IMR-90 (cell line): ENCODE data around the gene ETF1. TPM values are rescaled to one million over a fixed set of nuclear protein-coding genes. Genes with fewer than 3 reads are reported as not detected.

Experiments
- ATAC-seq: fragments of 200-7000 bp; cut with Tn5 transposase; 2 replicates; pipeline ENCODE4 v1.9.1; 2020; ENCODE audit warnings: low read depth, mild to moderate bottlenecking, moderate library complexity
- BruUV-seq: library from RNA; stranded (reverse); fragments of 400-500 nt; replicated peaks from 2 replicates; lab custom pipeline; 2021; lab: Mats Ljungman, UMichigan
- CTCF ChIA-PET: fragments of 300-600 bp; formaldehyde crosslinking; extraction: SDS; loops from one replicate; lab custom pipeline; 2021; ENCODE audit warnings: antibody characterized with exemption; lab: Yijun Ruan, JAX
- POLR2A ChIA-PET: fragments of 300-600 bp; sonication (Branson Sonifier 250); formaldehyde crosslinking; loops from one replicate; lab custom pipeline; 2022; ENCODE audit warnings: antibody characterized with exemption; ENCODE audit not compliant: unreplicated experiment; lab: Charles Lee
- DNase-seq: peaks from one replicate; pipeline ENCODE4 v3.0.0; 2013
- H2AFZ ChIP-seq: replicated peaks from 2 replicates; pipeline ENCODE3; 2013; ENCODE audit warnings: low read length, mild to moderate bottlenecking; ENCODE audit not compliant: poor library complexity
- H2AK5ac ChIP-seq: 2 replicates; pipeline ENCODE4 v1.6.1; 2013; ENCODE audit warnings: low read depth, low read length, inconsistent platforms
- H2AK9ac ChIP-seq: replicated peaks from 2 replicates; pipeline ENCODE3; 2013; ENCODE audit warnings: mild to moderate bottlenecking, low read depth, low read length, moderate library complexity; ENCODE audit not compliant: poor library complexity
- H2BK120ac ChIP-seq: 2 replicates; pipeline ENCODE4 v1.6.1; 2013; ENCODE audit warnings: low read depth, low read length, inconsistent platforms
- H2BK15ac ChIP-seq: 3 replicates; pipeline ENCODE4 v1.6.1; 2013; ENCODE audit warnings: low read depth, low read length, inconsistent platforms
- H2BK20ac ChIP-seq: 2 replicates; pipeline ENCODE4 v1.6.1; 2013; ENCODE audit warnings: low read depth, mild to moderate bottlenecking, inconsistent platforms, low read length, moderate library complexity
- H2BK5ac ChIP-seq: 2 replicates; pipeline ENCODE4 v1.6.1; 2013; ENCODE audit warnings: mild to moderate bottlenecking, low read depth, low read length, inconsistent platforms; ENCODE audit not compliant: poor library complexity, severe bottlenecking
- H3K14ac ChIP-seq: replicated peaks from 2 replicates; pipeline ENCODE4 v1.6.1; 2013; ENCODE audit warnings: low read depth, low read length, inconsistent platforms
- H3K18ac ChIP-seq: 2 replicates; pipeline ENCODE4 v1.6.1; 2013; ENCODE audit warnings: low read depth, low read length, control low read depth
- H3K23ac ChIP-seq: 2 replicates; pipeline ENCODE4 v1.6.1; 2013; ENCODE audit warnings: low read depth, low read length, inconsistent platforms
- H3K27ac ChIP-seq: 2 replicates; pipeline ENCODE4 v1.5.1; 2013; ENCODE audit warnings: mild to moderate bottlenecking, control low read depth, low read length; ENCODE audit not compliant: insufficient read depth
- H3K27me3 ChIP-seq: 2 replicates; pipeline ENCODE4 v1.6.1; 2013; ENCODE audit warnings: low read length; ENCODE audit not compliant: control insufficient read depth, insufficient read depth
- H3K36me3 ChIP-seq: 2 replicates; pipeline ENCODE4 v1.6.1; 2013; ENCODE audit warnings: low read length, mixed read lengths; ENCODE audit not compliant: control insufficient read depth, insufficient read depth
- H3K4ac ChIP-seq: 2 replicates; pipeline ENCODE4 v1.6.1; 2013; ENCODE audit warnings: low read depth, low read length, inconsistent platforms
- H3K4me1 ChIP-seq: 2 replicates; pipeline ENCODE4 v1.6.1; 2013; ENCODE audit warnings: low read length, mixed read lengths; ENCODE audit not compliant: control insufficient read depth, insufficient read depth
- H3K4me2 ChIP-seq: 2 replicates; pipeline ENCODE4 v1.6.1; 2013; ENCODE audit warnings: low read depth, mild to moderate bottlenecking, control low read depth, low read length, moderate library complexity
- H3K4me3 ChIP-seq: 2 replicates; pipeline ENCODE4 v1.5.1; 2013; ENCODE audit warnings: low read depth, mild to moderate bottlenecking, control low read depth, low read length, moderate library complexity; ENCODE audit not compliant: insufficient read depth
- H3K56ac ChIP-seq: 2 replicates; pipeline ENCODE4 v1.6.1; 2013; ENCODE audit warnings: low read length, inconsistent platforms; ENCODE audit not compliant: insufficient read depth; ENCODE audit errors: extremely low read depth
- H3K79me1 ChIP-seq, 2 experiments: 2 replicates each; pipeline ENCODE4 v1.6.1; 2013; ENCODE audit warnings: low read length in 2 of 2, inconsistent platforms in 1 of 2, low read depth in 1 of 2
- H3K9ac ChIP-seq: 2 replicates; pipeline ENCODE4 v1.6.1; 2013; ENCODE audit warnings: low read depth, low read length, control low read depth
- H3K9me1 ChIP-seq: 2 replicates; pipeline ENCODE4 v1.6.1; 2013; ENCODE audit warnings: low read length, inconsistent platforms; ENCODE audit not compliant: insufficient read depth
- H3K9me3 ChIP-seq: 2 replicates; pipeline ENCODE4 v1.6.1; 2013; ENCODE audit warnings: low read length; ENCODE audit not compliant: control insufficient read depth, insufficient read depth
- H4K20me1 ChIP-seq: 2 replicates; pipeline ENCODE4 v1.6.1; 2013; ENCODE audit warnings: low read length, inconsistent platforms; ENCODE audit not compliant: insufficient read depth
- H4K5ac ChIP-seq: 2 replicates; pipeline ENCODE4 v1.6.1; 2013; ENCODE audit warnings: mild to moderate bottlenecking, low read depth, low read length, control low read depth
- H4K8ac ChIP-seq, 2 experiments: 2 replicates each; pipeline ENCODE4 v1.6.1; 2013; ENCODE audit warnings: low read depth in 2 of 2, low read length in 2 of 2, control low read depth in 1 of 2, inconsistent platforms in 1 of 2
- H4K91ac ChIP-seq: 2 replicates; pipeline ENCODE4 v1.6.1; 2013; ENCODE audit warnings: low read depth, low read length, inconsistent platforms; ENCODE audit not compliant: insufficient read depth
- BHLHE40 ChIP-seq: fragments of 150-350 bp; IDR thresholded peaks from 2 replicates; pipeline ENCODE4 v1.6.1; 2016; ENCODE audit warnings: mild to moderate bottlenecking, low read depth, low read length
- CEBPB ChIP-seq: IDR thresholded peaks from 2 replicates; pipeline ENCODE4 v1.6.1; 2012; ENCODE audit warnings: low read depth, low read length, improper control_type of control experiment
- ELK1 ChIP-seq: fragments of 150-350 bp; IDR thresholded peaks from 2 replicates; pipeline ENCODE4 v1.6.1; 2016; ENCODE audit warnings: low read depth, mild to moderate bottlenecking, low read length, moderate library complexity, borderline replicate concordance
- MAFK ChIP-seq: IDR thresholded peaks from 2 replicates; pipeline ENCODE4 v1.6.1; 2012; ENCODE audit warnings: low read depth, low read length, improper control_type of control experiment
- MAZ ChIP-seq: IDR thresholded peaks from 2 replicates; pipeline ENCODE4 v1.6.1; 2012; ENCODE audit warnings: low read depth, mild to moderate bottlenecking, low read length, improper control_type of control experiment, moderate library complexity, borderline replicate concordance
- MXI1 ChIP-seq: IDR thresholded peaks from 2 replicates; pipeline ENCODE4 v1.6.1; 2012; ENCODE audit warnings: low read depth, mild to moderate bottlenecking, low read length, moderate library complexity, borderline replicate concordance
- NFE2L2 ChIP-seq: fragments of 150-350 bp; IDR thresholded peaks from 2 replicates; pipeline ENCODE4 v1.6.1; 2016; ENCODE audit warnings: low read depth, mild to moderate bottlenecking, low read length
- RAD21 ChIP-seq: IDR thresholded peaks from 2 replicates; pipeline ENCODE4 v1.6.1; 2012; ENCODE audit warnings: low read length, improper control_type of control experiment
- RCOR1 ChIP-seq: IDR thresholded peaks from 2 replicates; pipeline ENCODE4 v1.6.1; 2012; ENCODE audit warnings: mild to moderate bottlenecking, low read length, improper control_type of control experiment; ENCODE audit not compliant: insufficient replicate concordance
- RFX5 ChIP-seq: IDR thresholded peaks from 2 replicates; pipeline ENCODE4 v1.8.0; 2012; ENCODE audit warnings: low read depth, mild to moderate bottlenecking, low read length, moderate library complexity
- SMC3 ChIP-seq: fragments of 150-350 bp; IDR thresholded peaks from 2 replicates; pipeline ENCODE4 v1.6.1; 2016; ENCODE audit warnings: low read depth, mild to moderate bottlenecking, antibody characterized with exemption, low read length, moderate library complexity
- USF2 ChIP-seq: fragments of 150-350 bp; IDR thresholded peaks from 2 replicates; pipeline ENCODE4 v1.6.1; 2017; ENCODE audit warnings: mild to moderate bottlenecking, antibody characterized with exemption, low read length, low read depth
- WGBS, 2 experiments: methylation state at CpG; one replicate each; pipeline versions ENCODE4 v1.1.5 to v1.1.7; 2013; ENCODE audit warnings: missing lambda C conversion rate in 2 of 2; ENCODE audit not compliant: insufficient read length in 1 of 2; ENCODE audit errors: extremely low coverage in 2 of 2; 5-methylcytosine and 5-hydroxymethylcytosine counted together
- dilution Hi-C: fragments of 300-500 bp; cut with HindIII; formaldehyde crosslinking; loops from one replicate; pipeline ENCODE4 v1.14.3; 2018; ENCODE audit warnings: low sequenced_read_pairs; ENCODE audit not compliant: unreplicated experiment
- in situ Hi-C: fragments of 300-500 bp; cut with MboI; formaldehyde crosslinking; loops from 3 replicates; pipeline ENCODE4 v1.14.3; 2019; ENCODE audit warnings: low sequenced_read_pairs, inconsistent platforms, mixed read lengths
- intact Hi-C: fragments of 100-400 bp; cut with micrococcal nuclease; formaldehyde crosslinking; loops from 2 replicates; pipeline ENCODE4 v1.10.0; 2022
- polyA plus RNA-seq, 3 experiments: library from polyadenylated mRNA; depleted of rRNA; stranded (reverse); fragments of >200 nt; gene quantifications; 2 replicates each; pipeline ENCODE4 v1.2.3, GENCODE V29; 2012; ENCODE audit warnings: low replicate concordance in 1 of 3
- total RNA-seq: library from RNA; depleted of rRNA; stranded (reverse); fragments of >200 nt; gene quantifications from 2 replicates; pipeline ENCODE4 v1.2.3, GENCODE V29; 2012
- TF ChIP-seq, protein P1 (sequence below): conservative IDR thresholded peaks from 2 replicates; pipeline ENCODE4 v1.5.1; 2012; ENCODE audit warnings: mild to moderate bottlenecking, low read depth, low read length, improper control_type of control experiment

ETF1 gene
- total and polyA plus RNA-seq, 2 of the 4 experiments (the other 2 are of a cell fraction), result 53.2 to 126 TPM

DNA sequence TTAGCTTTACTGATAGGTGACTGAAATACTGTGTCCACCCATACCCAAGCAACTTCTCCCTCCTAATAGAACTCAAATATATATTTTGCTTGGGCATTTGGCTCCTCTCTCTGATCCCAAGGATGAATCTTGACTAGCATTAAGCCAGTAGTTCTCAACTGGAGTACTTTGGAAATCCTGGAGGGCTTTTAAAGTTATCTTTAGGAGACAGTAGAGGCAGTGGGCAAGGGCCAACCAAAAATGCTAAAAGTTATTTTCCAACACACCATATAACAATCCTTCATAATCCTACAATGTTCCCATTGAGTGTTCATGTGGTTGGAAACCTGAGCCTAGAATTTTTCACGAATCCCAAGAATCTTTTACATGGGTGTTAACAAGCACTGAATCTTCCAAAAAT is 11.1 kb upstream of the ETF1 start:
- CTCF ChIA-PET, result no interaction called here
- Histone ChIP-seq H4K20me1 (peaks cover 32% of the 10 kb centered on the region; the same call in 1 of the 2 replicates), H3K9ac (no peak overlapping the region), H3K18ac (no peak overlapping the region), H2BK5ac (no peak overlapping the region), H3K56ac (no peak overlapping the region), H3K79me1 (peaks cover 15 to 39% of the 10 kb centered on the region in 2 experiments; a peak in 3 of 4 replicates), H3K9me1 (no peaks in the 10 kb centered on the region), H2AK5ac (no peak overlapping the region), H3K36me3 (peaks cover 36% of the 10 kb centered on the region), H2BK15ac (no peak overlapping the region), H4K5ac (no peak overlapping the region), H2BK120ac (no peak overlapping the region), H2BK20ac (no peak overlapping the region), H4K8ac (no peak overlapping the region), H2AK9ac (no peak overlapping the region), H2AFZ (no peak overlapping the region), H3K4me1 (no peaks in the 10 kb centered on the region), H3K4me3 (no peak overlapping the region), H4K91ac (no peak overlapping the region), H3K27me3 (no peaks in the 10 kb centered on the region), H3K14ac (no peak overlapping the region), H3K4me2 (no peak overlapping the region), H3K9me3 (no peaks in the 10 kb centered on the region), H3K4ac (no peak overlapping the region), H3K27ac (no peak overlapping the region), H3K23ac (no peak overlapping the region)
- POLR2A ChIA-PET, result no interaction called here
- WGBS, 2 experiments, result no CpG with 5 or more reads among the region's 1 CpG
- TF ChIP-seq CEBPB (no peak), USF2 (no peak), ELK1 (no peak), MXI1 (no peak), SMC3 (no peak), RCOR1 (no peak), RAD21 (no peak), MAZ (no peak), NFE2L2 (no peak), RFX5 (no peak), MAFK (no peak), BHLHE40 (no peak)
- TF ChIP-seq, protein P1, sequence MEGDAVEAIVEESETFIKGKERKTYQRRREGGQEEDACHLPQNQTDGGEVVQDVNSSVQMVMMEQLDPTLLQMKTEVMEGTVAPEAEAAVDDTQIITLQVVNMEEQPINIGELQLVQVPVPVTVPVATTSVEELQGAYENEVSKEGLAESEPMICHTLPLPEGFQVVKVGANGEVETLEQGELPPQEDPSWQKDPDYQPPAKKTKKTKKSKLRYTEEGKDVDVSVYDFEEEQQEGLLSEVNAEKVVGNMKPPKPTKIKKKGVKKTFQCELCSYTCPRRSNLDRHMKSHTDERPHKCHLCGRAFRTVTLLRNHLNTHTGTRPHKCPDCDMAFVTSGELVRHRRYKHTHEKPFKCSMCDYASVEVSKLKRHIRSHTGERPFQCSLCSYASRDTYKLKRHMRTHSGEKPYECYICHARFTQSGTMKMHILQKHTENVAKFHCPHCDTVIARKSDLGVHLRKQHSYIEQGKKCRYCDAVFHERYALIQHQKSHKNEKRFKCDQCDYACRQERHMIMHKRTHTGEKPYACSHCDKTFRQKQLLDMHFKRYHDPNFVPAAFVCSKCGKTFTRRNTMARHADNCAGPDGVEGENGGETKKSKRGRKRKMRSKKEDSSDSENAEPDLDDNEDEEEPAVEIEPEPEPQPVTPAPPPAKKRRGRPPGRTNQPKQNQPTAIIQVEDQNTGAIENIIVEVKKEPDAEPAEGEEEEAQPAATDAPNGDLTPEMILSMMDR, result no peak
- ATAC-seq (no peak), DNase-seq (no peak)
- intact Hi-C loops (no loop called here), dilution Hi-C loops (no loop called here), in situ Hi-C loops (no loop called here)
- BruUV-seq, result no TSS peak
